PC-3 (cell line): ENCODE measurements around the gene IQSEC1.

Source experiments
- EZH2 ChIP-seq: fragments of 300-600 bp; sonication (generic); IDR thresholded peaks from one replicate; pipeline ENCODE4 v1.6.1; 2017; ENCODE audit warnings: antibody characterized with exemption, mild to moderate bottlenecking, low read length; ENCODE audit not compliant: unreplicated experiment
- EZH2phosphoT487 ChIP-seq: fragments of 300-600 bp; sonication (generic); IDR thresholded peaks from 2 replicates; pipeline ENCODE4 v1.6.1; 2018; ENCODE audit warnings: mild to moderate bottlenecking, antibody characterized with exemption, low read length, borderline replicate concordance
- TF ChIP-seq, protein P1 (sequence below): fragments of 300-600 bp; sonication (generic); conservative IDR thresholded peaks from 2 replicates; pipeline ENCODE4 v1.5.1; 2017; ENCODE audit warnings: antibody characterized with exemption, low read depth, mild to moderate bottlenecking, low read length

DNA sequence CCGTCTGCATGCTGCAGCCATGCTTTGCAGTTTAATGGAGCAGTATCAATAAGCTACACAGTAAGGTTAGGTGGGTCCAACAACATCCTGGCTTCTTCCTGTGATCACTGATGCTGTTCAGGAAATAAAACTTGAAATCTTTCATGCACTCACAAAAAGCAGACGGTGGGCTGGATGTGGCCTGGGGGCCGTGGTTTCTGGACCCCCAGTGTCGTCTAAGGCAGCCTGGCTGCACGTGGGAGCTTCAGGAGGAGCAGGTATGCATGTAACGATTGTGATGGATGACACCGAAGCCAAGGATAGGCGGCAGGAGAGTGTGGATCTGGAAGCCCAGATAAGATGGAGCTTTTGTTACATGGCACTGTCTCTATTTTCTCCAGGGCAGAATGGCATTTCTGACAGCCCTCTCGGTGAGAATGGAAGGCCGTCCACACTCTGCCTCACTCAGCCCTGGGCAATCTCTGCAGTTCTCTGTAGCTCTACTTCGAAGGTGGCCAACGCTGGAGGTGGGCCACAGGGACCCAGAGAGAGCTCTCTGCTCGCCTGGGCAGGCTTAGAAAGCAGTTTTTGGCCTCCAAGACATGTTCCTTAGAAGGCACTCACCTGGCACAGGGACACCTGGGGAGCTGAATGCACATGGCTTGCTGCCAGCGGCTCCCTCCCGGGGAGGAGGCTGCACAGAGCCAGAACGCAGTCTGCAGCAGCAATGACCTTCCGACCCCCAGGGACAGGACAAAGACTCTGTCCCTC lies 46.4 kb upstream of the IQSEC1 start:
- TF ChIP-seq, protein P1, sequence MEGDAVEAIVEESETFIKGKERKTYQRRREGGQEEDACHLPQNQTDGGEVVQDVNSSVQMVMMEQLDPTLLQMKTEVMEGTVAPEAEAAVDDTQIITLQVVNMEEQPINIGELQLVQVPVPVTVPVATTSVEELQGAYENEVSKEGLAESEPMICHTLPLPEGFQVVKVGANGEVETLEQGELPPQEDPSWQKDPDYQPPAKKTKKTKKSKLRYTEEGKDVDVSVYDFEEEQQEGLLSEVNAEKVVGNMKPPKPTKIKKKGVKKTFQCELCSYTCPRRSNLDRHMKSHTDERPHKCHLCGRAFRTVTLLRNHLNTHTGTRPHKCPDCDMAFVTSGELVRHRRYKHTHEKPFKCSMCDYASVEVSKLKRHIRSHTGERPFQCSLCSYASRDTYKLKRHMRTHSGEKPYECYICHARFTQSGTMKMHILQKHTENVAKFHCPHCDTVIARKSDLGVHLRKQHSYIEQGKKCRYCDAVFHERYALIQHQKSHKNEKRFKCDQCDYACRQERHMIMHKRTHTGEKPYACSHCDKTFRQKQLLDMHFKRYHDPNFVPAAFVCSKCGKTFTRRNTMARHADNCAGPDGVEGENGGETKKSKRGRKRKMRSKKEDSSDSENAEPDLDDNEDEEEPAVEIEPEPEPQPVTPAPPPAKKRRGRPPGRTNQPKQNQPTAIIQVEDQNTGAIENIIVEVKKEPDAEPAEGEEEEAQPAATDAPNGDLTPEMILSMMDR, result no peak
- TF ChIP-seq EZH2, result no peak
- no peak for TF ChIP-seq EZH2phosphoT487
